ENCODE data around the gene NKAIN4.

- TF ChIP-seq CTCF (IDR thresholded peaks at IDR 0.05) (peak; percentile 55), ZFX (IDR thresholded peaks at IDR 0.05; ENCODE audit: borderline replicate concordance) (no peak)
These were observed 26.8 kb upstream of the NKAIN4 start for GRCh38 chr20:63280929-63281545.

All from 22Rv1 (cell line).